HEK293T (cell line): ENCODE measurements around the gene TIAM1.

Experiments used
- CTCF ChIA-PET: fragments of 350-600 bp; formaldehyde crosslinking; extraction: SDS; loops from one replicate; lab custom pipeline; 2021; ENCODE audit warnings: antibody characterized with exemption, inconsistent platforms; lab: Yijun Ruan, JAX
- POLR2A ChIA-PET: fragments of 350-600 bp; formaldehyde crosslinking; extraction: SDS; loops from one replicate; lab custom pipeline; 2020; ENCODE audit warnings: antibody characterized with exemption, inconsistent platforms; lab: Yijun Ruan, JAX
- DNase-seq: peaks from one replicate; pipeline ENCODE4 v3.0.0; 2012; ENCODE audit warnings: mixed read lengths; ENCODE audit errors: extremely low spot score
- ARNT ChIP-seq: fragments of 450-650 bp; IDR thresholded peaks from 2 replicates; pipeline ENCODE4 v1.6.1; 2017; ENCODE audit warnings: mild to moderate bottlenecking
- BHLHE40 ChIP-seq: fragments of 450-650 bp; IDR thresholded peaks from 2 replicates; pipeline ENCODE4 v1.6.1; 2016; ENCODE audit warnings: mild to moderate bottlenecking, moderate library complexity, borderline replicate concordance
- CTBP1 ChIP-seq: fragments of 450-650 bp; IDR thresholded peaks from 2 replicates; pipeline ENCODE4 v1.6.1; 2016; ENCODE audit warnings: borderline replicate concordance
- ELF4 ChIP-seq: fragments of 450-650 bp; IDR thresholded peaks from 2 replicates; pipeline ENCODE4 v1.6.1; 2017; ENCODE audit warnings: antibody characterized with exemption
- FOXA1 ChIP-seq: fragments of 450-650 bp; IDR thresholded peaks from 2 replicates; pipeline ENCODE4 v1.6.1; 2016; ENCODE audit warnings: mild to moderate bottlenecking
- FOXK2 ChIP-seq: fragments of 450-650 bp; IDR thresholded peaks from 2 replicates; pipeline ENCODE4 v1.6.1; 2016; ENCODE audit warnings: mild to moderate bottlenecking
- FOXM1 ChIP-seq: fragments of 450-650 bp; IDR thresholded peaks from 2 replicates; pipeline ENCODE4 v1.6.1; 2017; ENCODE audit warnings: mild to moderate bottlenecking, borderline replicate concordance
- HDGF ChIP-seq: fragments of 450-650 bp; IDR thresholded peaks from 2 replicates; pipeline ENCODE4 v1.6.1; 2017; ENCODE audit warnings: antibody characterized with exemption, borderline replicate concordance
- L3MBTL2 ChIP-seq: fragments of 450-650 bp; conservative IDR thresholded peaks from 2 replicates; pipeline ENCODE4 v1.6.1; 2016; ENCODE audit warnings: mild to moderate bottlenecking
- LEF1 ChIP-seq: fragments of 450-650 bp; IDR thresholded peaks from 2 replicates; pipeline ENCODE4 v1.6.1; 2017; ENCODE audit warnings: mild to moderate bottlenecking, borderline replicate concordance
- NFRKB ChIP-seq: fragments of 450-650 bp; IDR thresholded peaks from 2 replicates; pipeline ENCODE4 v1.6.1; 2016; ENCODE audit warnings: mild to moderate bottlenecking, moderate library complexity
- PKNOX1 ChIP-seq: fragments of 450-650 bp; IDR thresholded peaks from 2 replicates; pipeline ENCODE4 v1.6.1; 2016
- SP1 ChIP-seq: fragments of 450-650 bp; IDR thresholded peaks from 2 replicates; pipeline ENCODE4 v1.6.1; 2017
- SUZ12 ChIP-seq: fragments of 450-650 bp; IDR thresholded peaks from 2 replicates; pipeline ENCODE4 v1.6.1; 2016; ENCODE audit warnings: mild to moderate bottlenecking
- TARDBP ChIP-seq: fragments of 450-650 bp; IDR thresholded peaks from 2 replicates; pipeline ENCODE4 v1.6.1; 2016
- ZNF384 ChIP-seq: fragments of 450-650 bp; IDR thresholded peaks from 2 replicates; pipeline ENCODE4 v1.6.1; 2016

Gene TIAM1

GRCh38 chr21:31255036-31255435 lies 89.0 kb downstream of the TIAM1 start:
- ChIA-PET POLR2A (no interaction called here), CTCF (no interaction called here)
- no peak for DNase-seq
- no peak for TF ChIP-seq BHLHE40
- no peak for TF ChIP-seq PKNOX1
- no peak for TF ChIP-seq SUZ12
- TF ChIP-seq ELF4, result no peak
- TF ChIP-seq ZNF384, result no peak
- TF ChIP-seq FOXK2, result no peak
- no peak for TF ChIP-seq ARNT
- TF ChIP-seq LEF1, result no peak
- TF ChIP-seq FOXA1, result no peak
- TF ChIP-seq TARDBP, result no peak
- no peak for TF ChIP-seq CTBP1
- no peak for TF ChIP-seq HDGF
- TF ChIP-seq FOXM1, result no peak
- no peak for TF ChIP-seq NFRKB
- no peak for TF ChIP-seq SP1
- no peak for TF ChIP-seq L3MBTL2

GRCh38 chr21:31254131-31254530 lies 89.9 kb downstream of the TIAM1 start:
- no peak for TF ChIP-seq LEF1
- peak; percentile 46 for TF ChIP-seq PKNOX1
- no peak for TF ChIP-seq TARDBP
- no peak for TF ChIP-seq SUZ12
- TF ChIP-seq FOXM1, result no peak
- TF ChIP-seq ELF4, result no peak
- no peak for DNase-seq
- POLR2A ChIA-PET, result no interaction called here
- CTCF ChIA-PET, result no interaction called here

GRCh38 chr21:31253684-31254083 lies 90.4 kb downstream of the TIAM1 start:
- TF ChIP-seq HDGF (no peak), BHLHE40 (no peak)
- POLR2A ChIA-PET, result no interaction called here
- DNase-seq, result no peak
- CTCF ChIA-PET, result no interaction called here

GRCh38 chr21:31252611-31253010 lies 91.5 kb downstream of the TIAM1 start:
- CTCF ChIA-PET, result no interaction called here
- POLR2A ChIA-PET, result no interaction called here
- TF ChIP-seq TARDBP, result no peak
- no peak for TF ChIP-seq FOXM1
- no peak for TF ChIP-seq SP1
- TF ChIP-seq BHLHE40, result no peak
- no peak for TF ChIP-seq FOXA1
- TF ChIP-seq LEF1, result no peak
- TF ChIP-seq CTBP1, result no peak
- TF ChIP-seq ELF4, result no peak
- no peak for TF ChIP-seq ARNT
- TF ChIP-seq L3MBTL2, result no peak
- no peak for DNase-seq

GRCh38 chr21:31252091-31252490 lies 92.0 kb downstream of the TIAM1 start:
- POLR2A ChIA-PET, result no interaction called here

GRCh38 chr21:31251686-31252085 lies 92.4 kb downstream of the TIAM1 start:
- TF ChIP-seq TARDBP, result no peak
- TF ChIP-seq FOXM1, result no peak
- TF ChIP-seq SP1, result no peak
- no peak for TF ChIP-seq PKNOX1
- TF ChIP-seq BHLHE40, result no peak
- no peak for TF ChIP-seq ZNF384
- TF ChIP-seq ARNT, result no peak
- no peak for TF ChIP-seq LEF1
- TF ChIP-seq FOXA1, result no peak
- no peak for TF ChIP-seq SUZ12
- TF ChIP-seq ELF4, result no peak
- no peak for TF ChIP-seq CTBP1
- TF ChIP-seq L3MBTL2, result no peak
- TF ChIP-seq NFRKB, result no peak
- TF ChIP-seq HDGF, result no peak
- TF ChIP-seq FOXK2, result no peak
- ChIA-PET CTCF (no interaction called here), POLR2A (no interaction called here)
- DNase-seq, result no peak

More at GRCh38 chr21:31252091-31252490, 92.0 kb downstream of the TIAM1 start:
- no peak for DNase-seq
- TF ChIP-seq FOXK2, result no peak
- no peak for TF ChIP-seq PKNOX1
- no peak for TF ChIP-seq L3MBTL2
- TF ChIP-seq ZNF384, result no peak
- TF ChIP-seq HDGF, result no peak
- TF ChIP-seq LEF1, result no peak
- no peak for TF ChIP-seq FOXA1
- no peak for TF ChIP-seq BHLHE40
- no peak for TF ChIP-seq ARNT
- no peak for TF ChIP-seq NFRKB
- no peak for TF ChIP-seq SUZ12
- no peak for TF ChIP-seq ELF4
- TF ChIP-seq CTBP1, result no peak
- TF ChIP-seq SP1, result no peak
- TF ChIP-seq TARDBP, result no peak
- no peak for TF ChIP-seq FOXM1
- CTCF ChIA-PET, result no interaction called here
